A673 (cell line): ENCODE measurements around the gene PLEKHA8. TPM values are rescaled to one million over a fixed set of nuclear protein-coding genes. Genes with fewer than 3 reads are reported as not detected.

ENCODE experiments used
- BruUV-seq: library from RNA; stranded (reverse); fragments of 400-500 nt; replicated peaks from 2 replicates; lab custom pipeline; 2021; lab: Mats Ljungman, UMichigan
- CTCF ChIA-PET: fragments of 300-600 bp; sonication (Branson Sonifier 250); formaldehyde crosslinking; loops from one replicate; lab custom pipeline; 2022; ENCODE audit warnings: antibody characterized with exemption; lab: Charles Lee
- POLR2A ChIA-PET: fragments of 300-600 bp; sonication (Branson Sonifier 250); formaldehyde crosslinking; loops from one replicate; lab custom pipeline; 2022; ENCODE audit warnings: antibody characterized with exemption; ENCODE audit not compliant: low non-redundant PET; lab: Charles Lee
- DNase-seq: peaks from one replicate; pipeline ENCODE4 v3.0.0-alpha.2; 2015; ENCODE audit warnings: low spot score
- H3K27ac ChIP-seq: fragments of 200-600 bp; sonication (generic); 2 replicates; pipeline ENCODE4 v1.5.1; 2016; ENCODE audit warnings: mixed run types, low read depth, mild to moderate bottlenecking, mixed read lengths, antibody characterized with exemption, low read length; ENCODE audit not compliant: poor library complexity, severe bottlenecking
- H3K27me3 ChIP-seq: fragments of 200-600 bp; sonication (generic); replicated peaks from 2 replicates; pipeline ENCODE4 v1.6.1; 2017; ENCODE audit warnings: mixed run types, low read depth, mild to moderate bottlenecking, mixed read lengths, antibody characterized with exemption, low read length; ENCODE audit not compliant: insufficient read depth, poor library complexity
- H3K36me3 ChIP-seq: fragments of 200-600 bp; sonication (generic); 2 replicates; pipeline ENCODE4 v1.6.1; 2016; ENCODE audit warnings: mixed run types, mild to moderate bottlenecking, mixed read lengths, antibody characterized with exemption, low read length; ENCODE audit not compliant: insufficient read depth, poor library complexity, severe bottlenecking
- H3K4me1 ChIP-seq: fragments of 200-600 bp; sonication (generic); 2 replicates; pipeline ENCODE4 v1.6.1; 2017; ENCODE audit warnings: mixed run types, mild to moderate bottlenecking, mixed read lengths, antibody characterized with exemption, low read length; ENCODE audit not compliant: insufficient read depth, poor library complexity, severe bottlenecking
- H3K4me3 ChIP-seq: fragments of 200-600 bp; sonication (generic); 2 replicates; pipeline ENCODE4 v1.5.1; 2016; ENCODE audit warnings: low read depth, mixed run types, mild to moderate bottlenecking, mixed read lengths, low read length; ENCODE audit not compliant: poor library complexity, severe bottlenecking
- H3K9me3 ChIP-seq: fragments of 200-600 bp; sonication (generic); 2 replicates; pipeline ENCODE4 v1.6.1; 2016; ENCODE audit warnings: mixed run types, low read depth, mild to moderate bottlenecking, mixed read lengths, antibody characterized with exemption, low read length; ENCODE audit not compliant: poor library complexity, severe bottlenecking
- EZH2 ChIP-seq: fragments of 200-600 bp; sonication (generic); IDR thresholded peaks from 2 replicates; pipeline ENCODE4 v1.6.1; 2017; ENCODE audit warnings: borderline replicate concordance, low read depth, mild to moderate bottlenecking, mixed read lengths, antibody characterized with exemption, low read length; ENCODE audit not compliant: poor library complexity, severe bottlenecking
- intact Hi-C: fragments of 100-400 bp; cut with micrococcal nuclease; formaldehyde crosslinking; loops from one replicate; pipeline ENCODE4 v1.10.0; 2022; ENCODE audit not compliant: unreplicated experiment
- total RNA-seq: library from RNA; stranded (reverse); gene quantifications from 2 replicates; pipeline ENCODE4 v1.2.3, GENCODE V29; 2021
- TF ChIP-seq, protein P1 (sequence below): fragments of 300-800, 200-600 bp; sonication (generic); conservative IDR thresholded peaks from 2 replicates; pipeline ENCODE4 v1.5.1; 2017; ENCODE audit warnings: low read depth, mild to moderate bottlenecking, antibody characterized with exemption, low read length, moderate library complexity, mixed read lengths

Gene PLEKHA8
- total RNA-seq, 1 experiment from 2014 or later = 22.2 TPM

DNA sequence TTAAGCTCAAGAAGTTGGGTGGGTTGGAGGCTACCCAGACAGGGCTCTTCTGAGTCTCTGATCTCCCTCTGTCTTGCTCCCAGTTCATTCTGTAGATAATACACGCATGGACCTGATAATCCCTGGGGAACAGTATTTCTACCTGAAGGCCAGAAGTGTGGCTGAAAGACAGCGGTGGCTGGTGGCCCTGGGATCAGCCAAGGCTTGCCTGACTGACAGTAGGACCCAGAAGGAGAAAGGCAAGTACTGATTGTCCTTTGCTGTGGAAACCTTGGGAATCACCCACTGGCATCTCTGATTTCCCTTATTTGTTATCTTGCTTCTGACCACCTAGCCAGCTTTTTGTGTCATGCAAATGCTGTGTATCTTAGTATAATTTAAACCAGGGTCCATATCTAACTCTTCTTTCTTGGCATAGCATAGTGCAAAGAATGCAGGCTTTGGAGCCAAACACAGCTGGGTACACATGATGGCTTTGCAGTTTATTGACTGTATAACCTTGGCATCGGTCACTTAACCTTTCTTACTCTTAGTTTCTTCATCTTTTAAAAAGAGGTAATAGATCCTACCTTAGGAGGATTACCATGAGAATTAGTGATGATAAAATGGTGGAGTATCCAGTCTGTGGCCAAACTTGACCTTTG is 18.0 kb downstream of the PLEKHA8 start:
- Histone ChIP-seq H3K9me3 (no peaks in the 10 kb centered on the region), H3K4me1 (no peaks in the 10 kb centered on the region), H3K4me3 (no peak overlapping the region), H3K27ac (no peak overlapping the region), H3K27me3 (no peaks in the 10 kb centered on the region), H3K36me3 (peaks cover 24% of the 10 kb centered on the region)
- POLR2A ChIA-PET = no interaction called here
- no peak for DNase-seq
- intact Hi-C loops = no loop called here
- no TSS peak for BruUV-seq
- CTCF ChIA-PET = no interaction called here
- TF ChIP-seq EZH2 = no peak
- TF ChIP-seq, protein P1, sequence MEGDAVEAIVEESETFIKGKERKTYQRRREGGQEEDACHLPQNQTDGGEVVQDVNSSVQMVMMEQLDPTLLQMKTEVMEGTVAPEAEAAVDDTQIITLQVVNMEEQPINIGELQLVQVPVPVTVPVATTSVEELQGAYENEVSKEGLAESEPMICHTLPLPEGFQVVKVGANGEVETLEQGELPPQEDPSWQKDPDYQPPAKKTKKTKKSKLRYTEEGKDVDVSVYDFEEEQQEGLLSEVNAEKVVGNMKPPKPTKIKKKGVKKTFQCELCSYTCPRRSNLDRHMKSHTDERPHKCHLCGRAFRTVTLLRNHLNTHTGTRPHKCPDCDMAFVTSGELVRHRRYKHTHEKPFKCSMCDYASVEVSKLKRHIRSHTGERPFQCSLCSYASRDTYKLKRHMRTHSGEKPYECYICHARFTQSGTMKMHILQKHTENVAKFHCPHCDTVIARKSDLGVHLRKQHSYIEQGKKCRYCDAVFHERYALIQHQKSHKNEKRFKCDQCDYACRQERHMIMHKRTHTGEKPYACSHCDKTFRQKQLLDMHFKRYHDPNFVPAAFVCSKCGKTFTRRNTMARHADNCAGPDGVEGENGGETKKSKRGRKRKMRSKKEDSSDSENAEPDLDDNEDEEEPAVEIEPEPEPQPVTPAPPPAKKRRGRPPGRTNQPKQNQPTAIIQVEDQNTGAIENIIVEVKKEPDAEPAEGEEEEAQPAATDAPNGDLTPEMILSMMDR = no peak

DNA sequence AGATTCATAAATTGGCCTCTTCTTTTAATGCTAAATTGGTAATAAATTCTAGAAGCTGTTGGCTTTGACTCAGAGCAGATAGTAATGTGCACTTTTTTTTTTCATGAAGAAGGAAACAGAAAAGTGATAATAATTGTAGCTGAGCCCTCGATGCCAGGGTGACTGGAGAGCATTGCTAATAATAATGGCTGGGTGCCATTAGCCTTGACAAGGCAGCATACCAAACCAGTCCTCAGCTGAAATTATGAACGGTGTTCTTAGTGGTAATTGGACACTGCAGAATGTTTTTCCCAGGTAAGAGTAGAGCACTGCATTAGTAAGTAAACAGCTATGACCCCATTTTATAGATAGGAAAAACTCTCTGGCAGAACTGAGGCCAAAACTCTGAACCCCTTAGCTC is 18.9 kb downstream of the PLEKHA8 start:
- CTCF ChIA-PET = no interaction called here
- TF ChIP-seq, protein P1 = no peak
- no peak for TF ChIP-seq EZH2
- Histone ChIP-seq H3K27ac (no peak overlapping the region), H3K4me3 (no peak overlapping the region), H3K27me3 (no peaks in the 10 kb centered on the region), H3K4me1 (no peaks in the 10 kb centered on the region), H3K36me3 (peaks cover 24% of the 10 kb centered on the region), H3K9me3 (no peaks in the 10 kb centered on the region)
- intact Hi-C loops = no loop called here
- no peak for DNase-seq
- BruUV-seq = no TSS peak
- POLR2A ChIA-PET = no interaction called here

DNA sequence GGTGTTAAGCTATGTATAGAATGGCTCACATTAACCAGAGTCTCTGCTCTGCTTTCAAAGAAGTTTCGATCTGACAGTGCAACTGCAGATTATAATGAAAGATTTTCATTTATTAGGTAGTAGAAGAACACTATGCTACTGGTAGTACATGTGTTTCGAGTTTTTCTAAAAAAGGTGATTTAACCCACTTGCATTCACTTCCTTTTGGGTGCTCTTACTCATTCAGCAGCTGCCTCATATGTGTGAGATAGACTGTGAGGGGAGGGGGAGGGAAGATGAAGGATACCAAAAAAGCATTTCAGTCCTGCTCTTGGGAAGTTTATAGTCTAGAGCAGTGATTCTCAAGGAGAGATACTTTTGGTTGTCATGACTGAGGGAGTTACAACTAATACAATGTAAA is 20.4 kb downstream of the PLEKHA8 start:
- no peaks in the 10 kb centered on the region for H3K27me3 ChIP-seq
- POLR2A ChIA-PET = no interaction called here
- no TSS peak for BruUV-seq
- no peaks in the 10 kb centered on the region for H3K9me3 ChIP-seq
- intact Hi-C loops = no loop called here
- no peaks in the 10 kb centered on the region for H3K4me1 ChIP-seq
- H3K36me3 ChIP-seq = peaks cover 28% of the 10 kb centered on the region
- H3K27ac ChIP-seq = no peak overlapping the region
- CTCF ChIA-PET = no interaction called here
- no peak for TF ChIP-seq EZH2
- TF ChIP-seq, protein P1 = no peak
- H3K4me3 ChIP-seq = no peak overlapping the region
- no peak for DNase-seq
